Stimulated activated CD4-positive, alpha-beta T cell treated with anti-CD3 and anti-CD28 coated beads, Interleukin-15, amount 100 ng/mL, for 1 hour (primary cell): ENCODE results near the gene POU2F3.
A peak's percentile ranks its signal among the peaks of the same experiment; 100 is the strongest.

Experiments
- DNase-seq, 2 donors: peaks; one replicate each; pipeline ENCODE4 v3.0.0-alpha.2; 2020; ENCODE audit warnings: low read depth in 1 of 2, low spot score in 1 of 2

The POU2F3 gene

DNA sequence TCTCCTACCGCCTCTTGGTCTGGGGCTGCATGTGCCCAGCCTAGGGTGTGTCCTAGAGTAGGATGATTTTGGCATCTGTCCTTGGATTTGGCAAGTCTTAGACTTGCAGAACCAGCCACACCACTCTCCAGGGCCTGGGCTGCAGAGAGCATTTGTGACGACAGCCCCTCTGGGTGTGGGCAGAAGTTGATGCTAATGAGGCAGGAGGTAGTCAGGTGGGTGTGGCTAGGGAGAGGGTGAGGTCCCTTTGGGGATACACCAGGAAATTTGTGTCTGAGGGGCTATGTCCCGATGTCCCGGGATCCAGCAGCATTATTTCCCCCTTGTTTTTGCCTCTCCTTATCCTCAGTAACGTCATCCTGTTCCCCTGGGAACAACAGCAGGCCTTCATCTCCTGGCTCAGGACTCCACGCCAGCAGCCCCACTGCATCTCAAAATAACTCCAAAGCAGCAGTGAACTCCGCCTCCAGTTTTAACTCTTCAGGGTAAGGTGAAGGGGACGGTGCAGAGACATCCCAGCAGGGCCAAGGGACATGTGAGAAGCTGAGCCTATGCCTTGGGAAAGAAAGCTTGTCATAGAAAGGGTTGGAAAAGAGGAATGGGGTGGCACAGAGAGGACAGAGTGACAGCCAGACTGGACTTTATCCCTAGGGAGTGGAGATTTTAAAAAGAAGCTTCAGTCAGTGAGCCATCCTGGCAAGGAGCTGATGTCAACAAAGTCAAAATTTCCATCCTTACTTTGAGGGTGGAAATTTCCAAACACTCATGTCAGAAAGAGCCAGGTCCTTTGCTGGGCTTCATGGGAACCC, 77.1 kb downstream of the POU2F3 start:
- no peak for DNase-seq

DNA sequence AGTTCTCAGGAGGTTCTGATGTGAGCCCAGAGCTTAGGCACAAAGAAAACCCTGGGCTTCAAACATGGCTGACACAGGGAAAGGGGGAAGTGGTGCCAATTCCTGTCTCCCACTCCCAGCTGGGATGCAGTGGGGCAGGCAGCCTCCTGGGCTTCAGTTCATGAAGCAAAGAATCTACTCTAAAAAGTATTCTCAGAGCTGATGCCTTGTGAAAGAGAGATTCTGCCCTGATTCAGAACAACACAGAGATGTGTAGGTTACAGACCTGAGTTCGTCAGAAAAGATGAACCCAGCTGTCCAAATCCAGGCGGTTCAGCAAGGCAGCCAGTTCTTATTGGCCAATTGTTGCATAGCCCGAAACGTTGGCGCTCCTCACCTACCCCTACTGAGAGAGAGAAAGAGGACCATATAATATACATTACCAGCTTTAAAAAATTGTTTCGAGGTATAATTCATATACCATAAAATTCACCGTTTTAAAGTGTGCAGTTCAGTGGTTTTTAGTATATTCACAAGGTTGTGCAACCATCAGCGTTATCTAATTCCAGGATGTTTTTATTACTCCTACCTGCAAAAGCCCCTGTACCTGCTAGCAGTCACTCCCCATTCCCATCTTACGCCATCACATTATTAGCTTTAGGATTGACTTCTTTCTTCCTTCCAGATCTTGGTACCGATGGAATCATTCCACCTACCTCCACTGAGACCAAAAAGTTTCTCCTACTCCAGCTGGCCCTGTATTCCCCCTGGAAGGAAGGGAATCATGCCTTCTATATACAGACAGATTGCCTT, 77.9 kb downstream of the POU2F3 start:
- no peak for DNase-seq

- DNase-seq, result no peak
Observed at GRCh38 chr11:120318906-120319305, 79.0 kb downstream of the POU2F3 start.

DNA sequence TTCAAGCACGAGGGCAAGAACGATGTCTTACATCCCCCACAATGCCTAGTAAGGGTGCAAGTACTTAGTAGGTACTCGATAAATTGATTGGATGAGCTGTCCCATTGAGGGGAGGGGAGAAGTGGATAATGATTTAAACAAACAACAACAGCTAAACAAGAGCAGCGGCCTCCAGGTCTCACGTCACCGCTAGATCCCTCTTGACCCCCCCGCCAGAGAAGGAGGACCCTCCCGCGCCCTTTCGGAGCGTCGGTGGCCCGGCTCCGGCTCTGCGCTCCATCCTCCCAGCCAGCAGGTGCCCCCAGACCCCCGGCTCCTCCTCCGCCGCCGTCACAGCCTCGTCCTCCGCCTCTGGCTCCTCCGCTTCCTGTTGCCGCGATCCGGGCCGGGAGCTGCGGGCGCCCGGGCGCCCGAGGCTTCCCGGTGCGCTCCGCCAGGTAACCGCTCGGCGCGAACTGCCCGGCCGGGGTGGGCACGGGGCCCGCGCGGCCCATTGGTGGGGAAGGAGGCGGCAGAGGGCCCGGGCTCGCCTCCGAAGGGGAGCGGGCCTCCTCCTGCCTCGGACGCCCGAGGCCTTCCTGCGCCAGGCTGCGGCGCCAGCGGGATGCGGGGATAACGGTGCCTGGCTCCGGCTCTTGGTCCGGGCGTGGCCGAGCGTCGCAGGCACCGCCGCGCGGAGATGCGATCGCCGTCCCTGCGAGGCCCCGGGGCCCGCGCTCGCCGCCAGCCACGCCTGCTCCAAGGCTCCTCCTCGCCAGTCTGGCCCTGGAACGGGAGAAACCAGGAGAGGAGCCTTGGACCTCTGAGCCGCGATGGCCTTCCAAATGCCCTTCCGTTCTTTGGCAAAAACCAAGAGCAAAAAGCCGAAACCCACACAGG, 85.2 kb downstream of the POU2F3 start, which contains the start of gene TLCD5:
TSS of gene TLCD5 (plus strand) at position 368 of the 879 bp plus-strand sequence. CDS start 2,143 bp downstream, outside the sequence.
- DNase-seq, result no peak

GRCh38 chr11:120326228-120326627, 86.3 kb downstream of the POU2F3 start:
- no peak for DNase-seq

DNA sequence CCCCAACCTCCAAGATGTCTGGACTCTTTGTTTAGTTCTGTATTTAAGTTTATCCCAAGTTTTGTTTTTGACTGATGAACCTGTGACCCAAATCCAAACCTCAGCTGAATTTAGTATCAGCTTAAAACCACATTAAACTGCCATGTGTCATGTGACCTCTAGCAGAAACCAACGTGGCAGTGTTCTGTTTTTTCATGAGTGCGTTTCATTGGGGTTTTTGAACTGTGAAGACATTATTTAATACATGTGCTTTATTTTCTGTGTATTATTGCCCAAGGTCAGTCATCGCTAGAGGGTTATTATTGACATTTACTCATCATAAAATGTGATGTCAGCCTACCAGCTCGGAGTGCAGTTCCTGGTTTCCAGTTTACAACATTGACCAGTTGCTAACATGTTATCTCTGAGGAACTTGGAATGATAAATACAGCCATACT, 86.9 kb downstream of the POU2F3 start:
- no peak for DNase-seq

GRCh38 chr11:120327311-120327710, 87.4 kb downstream of the POU2F3 start:
- DNase-seq, result no peak

DNA sequence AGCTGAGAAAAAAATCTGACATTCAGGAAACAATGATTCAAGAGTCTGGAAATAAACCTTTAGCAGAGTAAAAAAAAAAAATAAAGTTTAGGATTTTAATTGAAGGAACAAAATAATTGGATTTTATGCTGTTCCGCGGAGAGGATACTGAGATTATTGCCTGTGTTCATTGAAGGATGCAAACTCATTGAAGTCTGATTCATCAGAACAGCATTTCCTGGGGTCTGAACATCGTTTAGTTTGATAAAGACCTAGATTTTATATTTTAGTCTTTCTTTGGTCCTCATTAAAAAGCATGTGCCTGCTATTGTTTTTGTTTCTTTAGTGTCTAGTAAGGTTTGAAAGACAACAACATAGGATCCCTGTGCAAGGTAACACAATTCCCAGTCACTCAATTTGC, 89.6 kb downstream of the POU2F3 start:
- no peak for DNase-seq

- no peak for DNase-seq
Observed at GRCh38 chr11:120330045-120330444, 90.1 kb downstream of the POU2F3 start.

DNA sequence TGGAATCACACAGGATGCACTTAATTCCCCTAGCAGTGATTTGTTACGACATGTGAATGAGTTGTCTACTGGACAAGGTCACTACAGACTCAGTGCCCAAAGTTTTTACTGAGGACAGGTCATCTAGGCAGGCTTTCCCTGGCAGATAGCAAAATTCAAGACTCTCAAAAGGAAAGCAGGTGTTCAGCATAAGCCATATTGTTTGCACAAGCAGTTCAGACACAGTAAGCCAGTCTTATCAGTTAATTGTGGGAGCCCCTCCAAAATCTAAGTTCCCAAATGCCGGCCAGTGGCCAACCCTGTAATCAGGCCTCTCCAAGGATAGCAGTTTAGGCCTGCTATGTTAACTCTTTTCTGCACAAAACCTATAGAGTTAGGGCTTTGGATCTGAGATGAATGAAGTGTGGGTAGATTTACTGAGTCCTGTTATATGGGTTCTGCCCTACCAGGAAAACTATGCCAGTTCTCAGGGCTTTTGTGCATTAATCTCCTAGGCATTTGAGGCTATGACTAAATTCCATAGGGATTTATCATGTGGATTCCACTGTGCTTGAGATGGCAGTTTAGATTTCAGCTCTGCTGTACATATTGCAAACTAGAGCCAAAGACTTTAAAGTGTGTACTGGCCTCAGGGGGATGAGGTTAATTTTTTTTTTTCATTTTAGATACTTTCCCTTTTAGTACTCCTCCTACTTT, 91.5 kb downstream of the POU2F3 start:
- no peak for DNase-seq

DNA sequence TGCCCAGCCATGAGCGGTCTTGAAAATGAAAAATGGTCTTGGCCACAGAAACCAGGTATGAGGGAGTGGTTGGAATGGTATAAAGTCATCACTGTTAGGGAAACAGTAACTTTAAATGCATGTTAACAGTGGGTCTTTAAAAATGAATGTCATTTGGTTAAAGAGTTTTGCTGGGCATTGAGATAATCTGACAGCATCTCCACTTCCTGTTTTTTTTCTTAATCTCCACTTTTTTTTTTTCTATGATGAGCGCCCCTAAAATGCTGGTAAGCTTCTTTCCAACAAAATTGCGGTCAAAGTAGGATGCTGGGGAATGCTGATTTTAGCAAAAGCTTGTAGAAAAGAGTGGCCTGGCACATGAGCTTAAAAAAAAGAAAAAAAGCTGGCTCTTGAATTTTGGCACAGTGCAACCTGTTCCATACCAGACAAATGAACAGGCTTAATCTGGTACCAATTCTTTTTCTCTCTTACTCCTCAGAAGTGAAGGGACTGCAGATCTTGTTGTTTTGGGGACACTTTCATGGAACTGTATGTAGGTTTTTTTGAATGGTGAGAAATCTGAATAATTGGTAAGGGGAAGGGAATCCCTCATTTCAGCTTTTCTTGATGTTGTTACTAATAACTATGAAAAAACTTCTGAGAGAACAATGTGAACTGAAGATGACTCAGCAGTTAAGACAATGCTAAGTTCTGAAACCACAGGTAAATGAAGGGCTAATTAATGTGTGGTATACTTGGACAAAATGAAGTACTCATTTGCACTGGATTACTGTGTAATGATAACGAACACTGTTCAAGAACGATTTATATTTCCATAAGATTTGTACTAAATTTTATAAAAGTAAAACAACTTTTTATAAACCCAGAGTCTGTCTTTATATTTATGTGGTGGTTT, 93.1 kb downstream of the POU2F3 start:
- DNase-seq, result no peak

GRCh38 chr11:120333801-120334200, 93.9 kb downstream of the POU2F3 start:
- no peak for DNase-seq

DNA sequence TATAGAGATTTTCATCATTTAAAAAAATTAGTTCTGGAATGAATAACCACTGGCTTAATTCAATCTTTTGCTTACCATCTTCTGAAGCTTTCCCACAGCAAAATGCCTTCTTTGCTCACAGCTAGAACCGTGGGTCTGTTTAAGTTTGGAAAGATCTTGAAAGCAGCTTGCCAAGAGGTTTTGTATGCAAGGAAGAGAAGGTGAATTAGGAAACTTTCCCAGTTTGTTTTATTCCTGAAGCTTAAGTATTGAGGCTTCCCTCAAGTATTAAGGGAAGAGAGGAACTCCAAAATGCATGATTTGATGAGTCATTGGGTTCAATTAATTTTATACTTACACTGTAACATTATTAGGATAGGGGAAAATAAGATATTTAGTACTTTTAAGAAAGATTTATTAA, 94.4 kb downstream of the POU2F3 start:
- no peak for DNase-seq

DNA sequence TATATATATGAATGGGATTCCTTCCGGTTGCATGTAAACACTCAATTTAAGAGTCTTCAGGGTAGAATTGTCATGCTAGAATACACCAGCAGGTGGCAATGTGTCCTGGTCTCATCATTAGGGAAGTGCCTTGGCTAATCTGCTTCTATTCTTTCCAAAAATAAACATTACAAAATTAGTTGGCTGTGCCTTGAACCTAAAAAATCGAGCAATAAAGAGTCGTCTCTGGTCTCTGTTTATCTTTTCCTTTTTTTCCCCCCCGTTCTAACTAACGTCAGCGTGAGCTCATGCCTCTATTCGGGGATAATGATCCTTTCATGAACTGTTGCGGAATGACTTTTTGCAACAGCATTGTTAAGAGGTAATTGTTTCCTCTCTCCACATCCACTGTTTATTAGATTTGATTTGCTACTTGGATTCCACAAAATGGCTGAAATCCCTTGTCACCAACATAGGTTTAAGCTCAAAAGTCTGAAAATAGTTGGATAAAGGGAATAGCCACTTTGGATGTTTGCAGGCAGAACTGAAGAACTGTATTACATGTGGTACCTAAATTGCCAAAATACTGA, 95.0 kb downstream of the POU2F3 start:
- DNase-seq, result peak in 1 of 2 donors; percentile 25

DNA sequence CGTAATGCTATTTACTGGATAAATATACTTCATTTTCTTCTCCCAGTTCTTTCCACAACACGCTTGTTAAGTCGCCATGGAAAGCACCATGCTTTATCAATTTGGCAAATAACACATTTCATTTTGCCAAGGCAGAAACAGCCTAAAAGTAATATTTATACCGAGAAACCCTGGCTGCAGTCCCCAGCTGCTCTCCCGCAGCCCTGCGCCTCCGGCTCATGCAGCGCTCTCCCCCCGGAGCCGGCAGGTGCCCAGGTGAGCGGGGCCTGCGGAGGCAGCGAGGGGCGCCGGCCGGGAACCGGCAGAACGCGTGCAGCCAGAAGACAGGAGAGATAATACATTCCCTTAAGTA, 95.6 kb downstream of the POU2F3 start:
- peak in 1 of 2 donors; percentile 21 for DNase-seq

GRCh38 chr11:120335908-120336640, 96.1 kb downstream of the POU2F3 start, which contains the start of gene ARHGEF12:
Gene ARHGEF12 (plus strand): TSS chr11:120336413. CDS start chr11:120337244, 831 bp downstream.
- DNase-seq, result peak; percentile 44 to 71

DNA sequence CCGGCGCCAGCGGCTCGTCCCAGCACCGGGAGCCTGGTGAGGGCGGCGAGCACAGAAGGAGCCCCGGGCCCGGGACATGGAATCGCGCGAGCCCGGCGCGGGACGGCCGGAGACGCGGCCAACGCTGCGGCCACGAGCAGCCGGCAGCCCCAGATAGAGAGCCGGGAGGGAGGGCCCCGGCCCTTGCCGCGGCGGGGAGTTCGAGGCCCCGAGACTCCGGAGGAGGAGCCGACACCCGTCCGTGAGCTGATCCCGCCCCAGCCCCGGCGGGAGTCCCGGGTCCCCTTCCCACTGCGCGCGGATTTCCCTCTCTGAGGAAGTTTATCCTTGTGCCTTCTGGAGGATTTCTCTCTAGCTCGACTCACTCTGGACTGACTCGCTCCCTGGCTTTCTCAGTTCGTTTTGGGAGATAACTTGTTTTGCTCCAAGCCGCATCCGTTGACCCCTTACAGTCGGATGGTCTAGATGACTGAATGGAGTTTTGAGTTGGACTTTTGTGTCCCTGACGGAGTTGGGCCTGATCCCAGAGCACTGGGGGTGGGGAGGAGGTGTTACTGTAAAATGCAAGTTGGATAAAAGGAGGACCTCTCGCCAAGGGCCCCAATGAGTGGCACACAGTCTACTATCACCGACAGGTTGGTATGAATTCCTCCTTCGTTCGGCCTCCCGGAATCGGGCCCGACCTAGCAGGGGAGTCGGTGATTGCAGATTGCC, 96.9 kb downstream of the POU2F3 start:
- peak in 1 of 2 donors; percentile 26 for DNase-seq
